Endodermal cell (in vitro differentiated cells): Measurements from ENCODE around the gene SOX21. TPM values are rescaled to one million over a fixed set of nuclear protein-coding genes. Genes with fewer than 3 reads are reported as not detected.
A peak's percentile ranks its signal among the peaks of the same experiment; 100 is the strongest.

ENCODE experiments used
- DNase-seq: peaks from one replicate; pipeline ENCODE4 v3.0.0-alpha.2; 2017
- H3K27ac ChIP-seq: 2 replicates; pipeline ENCODE4 v1.5.1; 2013; ENCODE audit warnings: mild to moderate bottlenecking, low read depth, low read length, moderate library complexity
- H3K27me3 ChIP-seq: 2 replicates; pipeline ENCODE4 v1.6.1; 2013; ENCODE audit warnings: mild to moderate bottlenecking, low read length, moderate library complexity; ENCODE audit not compliant: insufficient read depth, control insufficient read depth, poor library complexity, severe bottlenecking
- H3K36me3 ChIP-seq: 2 replicates; pipeline ENCODE4 v1.7.0; 2013; ENCODE audit warnings: mild to moderate bottlenecking, low read length, moderate library complexity; ENCODE audit not compliant: control insufficient read depth, insufficient read depth
- H3K4me1 ChIP-seq: one replicate; pipeline ENCODE4 v1.7.0; 2013; ENCODE audit warnings: low read length; ENCODE audit not compliant: control insufficient read depth, insufficient read depth
- H3K4me3 ChIP-seq: 2 replicates; pipeline ENCODE4 v1.5.1; 2013; ENCODE audit warnings: mild to moderate bottlenecking, low read length, moderate library complexity
- H3K9ac ChIP-seq: 2 replicates; pipeline ENCODE4 v1.6.1; 2013; ENCODE audit warnings: mild to moderate bottlenecking, low read length, moderate library complexity; ENCODE audit not compliant: poor library complexity, severe bottlenecking; ENCODE audit errors: extremely low read depth
- H3K9me3 ChIP-seq: 2 replicates; pipeline ENCODE4 v1.6.1; 2013; ENCODE audit warnings: mild to moderate bottlenecking, low read length, moderate library complexity; ENCODE audit not compliant: control insufficient read depth
- H3K27ac Mint-ChIP-seq: 2 replicates; pipeline ENCODE4 v1.8.0; 2020; ENCODE audit warnings: mixed read lengths
- H3K27me3 Mint-ChIP-seq: 2 replicates; pipeline ENCODE4 v1.8.0; 2021; ENCODE audit warnings: mild to moderate bottlenecking, mixed read lengths; ENCODE audit not compliant: insufficient read depth
- H3K36me3 Mint-ChIP-seq: 2 replicates; pipeline ENCODE4 v1.8.0; 2020; ENCODE audit warnings: low read depth, mixed read lengths
- H3K4me1 Mint-ChIP-seq: 2 replicates; pipeline ENCODE4 v1.8.0; 2020; ENCODE audit warnings: mixed read lengths
- H3K4me3 Mint-ChIP-seq: 2 replicates; pipeline ENCODE4 v1.8.0; 2020; ENCODE audit warnings: mild to moderate bottlenecking, moderate library complexity, mixed read lengths
- H3K9me3 Mint-ChIP-seq: 2 replicates; pipeline ENCODE4 v1.8.0; 2020; ENCODE audit warnings: mild to moderate bottlenecking, mixed read lengths
- CTCF ChIP-seq: fragments of 200-600 bp; sonication (generic); conservative IDR thresholded peaks from 2 replicates; pipeline ENCODE4 v1.5.0; 2021; ENCODE audit warnings: antibody characterized with exemption, mild to moderate bottlenecking
- WGBS, 2 experiments: methylation state at CpG; one replicate each; pipeline versions ENCODE4 v1.1.5 to v1.1.7; 2013; ENCODE audit warnings: missing lambda C conversion rate in 2 of 2, mixed read lengths in 1 of 2; ENCODE audit not compliant: insufficient coverage in 1 of 2, insufficient read length in 1 of 2; 5-methylcytosine and 5-hydroxymethylcytosine counted together
- total RNA-seq, 2 donors: library from RNA; stranded (reverse); fragmentation: NEBNext Ultra II Directional in 1 of 2; extraction: Animal tissue kit (Norgen Biotek cat#: 25700) in 1 of 2; gene quantifications; 2 replicates in 1 of 2; 3 replicates in 1 of 2; pipeline ENCODE4 v1.2.1, GENCODE V29; 2021

Gene SOX21
- total RNA-seq, 2 donors from 2014 or later: 5.2 to 10.1 TPM

GRCh38 chr13:94702181-94703041 lies 9.9 kb downstream of the SOX21 start:
- no peaks in the 10 kb centered on the region for H3K9me3 Mint-ChIP-seq
- no peak for DNase-seq
- Histone ChIP-seq H3K4me3 (peak overlapping the region; percentile 53), H3K27me3 (peaks cover 100% of the 10 kb centered on the region), H3K9me3 (peaks cover 10% of the 10 kb centered on the region), H3K36me3 (no peaks in the 10 kb centered on the region), H3K9ac (no peak overlapping the region), H3K4me1 (peaks cover 3% of the 10 kb centered on the region), H3K27ac (no peak overlapping the region)
- no peak for TF ChIP-seq CTCF
- 13 to 18% methylated on average over 35 to 60 of the region's 60 CpGs for WGBS, 2 experiments
- H3K27me3 Mint-ChIP-seq: peaks cover 100% of the 10 kb centered on the region
- no peak overlapping the region for H3K27ac Mint-ChIP-seq
- H3K4me3 Mint-ChIP-seq: peak overlapping the region; percentile 20
- peaks cover 28% of the 10 kb centered on the region for H3K4me1 Mint-ChIP-seq
- H3K36me3 Mint-ChIP-seq: no peaks in the 10 kb centered on the region

- Mint-ChIP-seq H3K36me3 (no peaks in the 10 kb centered on the region), H3K9me3 (no peaks in the 10 kb centered on the region), H3K27ac (no peak overlapping the region), H3K27me3 (peaks cover 98% of the 10 kb centered on the region), H3K4me1 (peaks cover 26% of the 10 kb centered on the region), H3K4me3 (peak overlapping the region; percentile 20)
- Histone ChIP-seq H3K4me3 (no peak overlapping the region), H3K36me3 (no peaks in the 10 kb centered on the region), H3K27ac (no peak overlapping the region), H3K9me3 (peaks cover 10% of the 10 kb centered on the region), H3K27me3 (peaks cover 94% of the 10 kb centered on the region), H3K4me1 (peaks cover 3% of the 10 kb centered on the region), H3K9ac (no peak overlapping the region)
- TF ChIP-seq CTCF: no peak
- no peak for DNase-seq
- WGBS, 2 experiments: 81 to 92% methylated on average over 29 to 42 of the region's 42 CpGs
Measured at GRCh38 chr13:94701313-94702180, 10.8 kb downstream of the SOX21 start.

GRCh38 chr13:94700536-94700935 lies 11.8 kb downstream of the SOX21 start:
- Mint-ChIP-seq H3K4me1 (peaks cover 19% of the 10 kb centered on the region), H3K4me3 (no peak overlapping the region), H3K27ac (no peak overlapping the region), H3K27me3 (peaks cover 96% of the 10 kb centered on the region), H3K36me3 (no peaks in the 10 kb centered on the region), H3K9me3 (no peaks in the 10 kb centered on the region)
- Histone ChIP-seq H3K27me3 (peaks cover 84% of the 10 kb centered on the region), H3K36me3 (no peaks in the 10 kb centered on the region), H3K4me3 (no peak overlapping the region), H3K9me3 (peaks cover 10% of the 10 kb centered on the region), H3K4me1 (peaks cover 3% of the 10 kb centered on the region), H3K27ac (no peak overlapping the region), H3K9ac (no peak overlapping the region)
- no peak for DNase-seq
- TF ChIP-seq CTCF: no peak
- 94% methylated on average over 5 of the region's 5 CpGs; no CpG with 5 or more reads in 1 of the 2 experiments for WGBS, 2 experiments
